Measurements from ENCODE around the gene CD55.

CD55 gene

DNA sequence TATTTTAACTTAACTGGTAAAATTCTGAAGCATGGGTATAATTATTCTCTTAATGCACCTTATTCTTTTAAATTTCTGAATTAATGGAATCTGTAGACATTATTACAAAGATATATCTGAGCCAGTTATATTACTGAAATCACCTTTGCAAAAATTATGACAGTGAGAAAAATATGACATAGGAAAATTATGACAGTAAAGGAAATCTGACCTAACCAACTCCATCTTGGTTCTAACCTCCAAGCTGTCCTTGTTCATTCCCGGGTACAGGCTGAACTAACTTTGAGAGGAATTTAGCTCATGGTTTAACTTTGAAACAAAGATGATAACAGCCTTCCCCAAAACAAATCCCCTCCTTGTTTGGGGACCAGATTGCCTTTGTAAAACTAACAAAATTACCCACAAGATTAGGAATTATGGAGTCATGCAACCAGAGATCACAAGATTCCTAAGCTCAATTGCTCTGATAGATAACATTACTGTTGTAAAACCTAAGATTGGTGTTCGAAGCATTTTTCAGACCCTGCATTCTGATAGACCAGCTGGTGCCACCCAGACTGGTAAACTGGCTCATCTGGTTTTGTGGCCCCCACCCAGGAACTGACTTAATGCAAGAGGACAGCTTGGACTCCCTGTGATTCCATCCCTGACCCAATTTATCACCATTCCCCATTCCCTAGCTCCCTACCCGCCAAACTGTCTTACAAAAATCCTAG is 9.4 kb upstream of the CD55 start:
- POLR2A ChIA-PET = no interaction called here
- TF ChIP-seq, protein P1, sequence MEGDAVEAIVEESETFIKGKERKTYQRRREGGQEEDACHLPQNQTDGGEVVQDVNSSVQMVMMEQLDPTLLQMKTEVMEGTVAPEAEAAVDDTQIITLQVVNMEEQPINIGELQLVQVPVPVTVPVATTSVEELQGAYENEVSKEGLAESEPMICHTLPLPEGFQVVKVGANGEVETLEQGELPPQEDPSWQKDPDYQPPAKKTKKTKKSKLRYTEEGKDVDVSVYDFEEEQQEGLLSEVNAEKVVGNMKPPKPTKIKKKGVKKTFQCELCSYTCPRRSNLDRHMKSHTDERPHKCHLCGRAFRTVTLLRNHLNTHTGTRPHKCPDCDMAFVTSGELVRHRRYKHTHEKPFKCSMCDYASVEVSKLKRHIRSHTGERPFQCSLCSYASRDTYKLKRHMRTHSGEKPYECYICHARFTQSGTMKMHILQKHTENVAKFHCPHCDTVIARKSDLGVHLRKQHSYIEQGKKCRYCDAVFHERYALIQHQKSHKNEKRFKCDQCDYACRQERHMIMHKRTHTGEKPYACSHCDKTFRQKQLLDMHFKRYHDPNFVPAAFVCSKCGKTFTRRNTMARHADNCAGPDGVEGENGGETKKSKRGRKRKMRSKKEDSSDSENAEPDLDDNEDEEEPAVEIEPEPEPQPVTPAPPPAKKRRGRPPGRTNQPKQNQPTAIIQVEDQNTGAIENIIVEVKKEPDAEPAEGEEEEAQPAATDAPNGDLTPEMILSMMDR (IDR thresholded peaks at IDR 0.05; ENCODE audit: control extremely low read depth, extremely low read depth, low read depth, missing control alignments) = no peak
- CTCF ChIA-PET = interaction anchor here (1.1 to 1.6 kb wide), 2 partner anchors 17 to 26 kb away, joined by 3 to 5 read pairs; no protein-coding TSS in a partner anchor
- DNase-seq (ENCODE audit: extremely low spot score) = no peak

DNA sequence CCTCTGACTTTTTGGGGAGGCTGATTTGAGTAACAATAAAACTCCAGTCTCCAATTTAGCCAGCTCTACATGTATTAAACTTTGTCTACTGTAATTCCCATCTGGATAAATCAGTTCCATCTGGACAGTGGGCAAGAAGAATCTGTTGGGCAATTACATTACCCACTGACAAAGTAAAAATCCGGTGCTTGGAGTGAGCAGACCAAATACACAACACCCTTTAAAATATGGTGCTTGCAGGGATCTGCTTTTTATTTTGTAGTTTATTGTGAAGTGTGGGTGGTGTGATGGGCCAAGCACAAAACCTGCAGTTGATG is 8.9 kb upstream of the CD55 start:
- ChIA-PET CTCF (interaction anchor here (1.1 to 1.6 kb wide), 2 partner anchors 17 to 26 kb away, joined by 3 to 5 read pairs; no protein-coding TSS in a partner anchor), POLR2A (no interaction called here)
- no peak for DNase-seq (ENCODE audit: extremely low spot score)
- TF ChIP-seq, protein P1 (IDR thresholded peaks at IDR 0.05; ENCODE audit: control extremely low read depth, extremely low read depth, low read depth, missing control alignments) = no peak

DNA sequence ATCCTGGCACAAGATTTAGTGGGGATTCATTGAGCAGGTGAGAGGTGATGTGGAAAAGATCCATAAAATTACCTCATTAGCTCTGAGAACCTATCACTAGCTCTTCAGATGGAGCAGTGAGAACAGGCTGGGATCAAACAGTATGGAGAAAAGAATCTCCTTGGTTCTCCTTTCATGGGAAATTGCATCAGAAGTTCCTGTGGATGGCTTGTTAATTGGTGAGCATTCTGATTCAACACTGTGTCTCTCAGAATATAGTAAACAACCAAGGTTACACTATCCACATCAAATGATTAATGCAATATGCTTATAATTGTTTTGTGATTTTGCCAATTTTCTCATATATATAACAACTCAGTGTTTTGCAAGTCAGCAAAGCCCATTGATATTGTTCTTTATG is 8.3 kb upstream of the CD55 start:
- POLR2A ChIA-PET = no interaction called here
- TF ChIP-seq, protein P1 (IDR thresholded peaks at IDR 0.05; ENCODE audit: control extremely low read depth, extremely low read depth, low read depth, missing control alignments) = no peak
- no peak for DNase-seq (ENCODE audit: extremely low spot score)
- CTCF ChIA-PET = no interaction called here

DNA sequence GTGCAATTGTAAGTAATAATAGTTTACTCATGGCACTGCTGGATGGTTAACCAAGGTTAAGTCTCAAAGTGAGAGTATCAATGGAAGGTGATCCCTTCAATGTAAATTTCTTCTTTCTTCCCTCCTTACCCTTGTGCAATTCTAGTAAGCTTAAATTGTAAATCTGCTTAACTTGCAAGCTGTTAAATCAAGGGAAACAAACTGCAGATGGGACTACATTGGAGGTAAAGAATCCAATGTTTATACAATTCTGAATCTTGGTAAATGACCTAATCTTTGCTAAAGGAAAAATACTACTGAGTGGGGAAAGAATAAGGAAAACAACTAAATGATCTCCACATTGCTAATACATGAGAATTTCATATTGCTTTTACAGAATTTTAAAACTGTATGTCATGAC is 6.7 kb upstream of the CD55 start:
- POLR2A ChIA-PET = no interaction called here

DNA sequence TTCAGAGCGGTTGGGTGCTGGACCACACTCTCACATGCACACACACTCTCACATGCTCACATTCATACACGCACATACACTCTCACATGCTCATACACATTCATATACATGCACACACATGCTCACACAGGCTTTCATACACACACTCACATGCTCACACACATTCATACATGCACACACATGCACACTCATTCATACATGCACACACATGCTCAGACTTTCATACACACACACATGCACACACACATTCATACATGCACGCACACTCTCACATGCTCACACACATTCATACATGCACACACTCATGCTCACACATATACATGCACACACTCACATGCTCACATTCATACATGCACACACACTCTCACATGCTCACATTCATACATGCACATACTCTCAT is 6.0 kb upstream of the CD55 start:
- ChIA-PET POLR2A (no interaction called here), CTCF (no interaction called here)
- no peak for DNase-seq (ENCODE audit: extremely low spot score)
- TF ChIP-seq, protein P1 (IDR thresholded peaks at IDR 0.05; ENCODE audit: control extremely low read depth, extremely low read depth, low read depth, missing control alignments) = no peak

More for the DNA sequence above, 6.7 kb upstream of the CD55 start:
- CTCF ChIA-PET = no interaction called here
- DNase-seq (ENCODE audit: extremely low spot score) = no peak
- TF ChIP-seq, protein P1 (IDR thresholded peaks at IDR 0.05; ENCODE audit: control extremely low read depth, extremely low read depth, low read depth, missing control alignments) = no peak

DNA sequence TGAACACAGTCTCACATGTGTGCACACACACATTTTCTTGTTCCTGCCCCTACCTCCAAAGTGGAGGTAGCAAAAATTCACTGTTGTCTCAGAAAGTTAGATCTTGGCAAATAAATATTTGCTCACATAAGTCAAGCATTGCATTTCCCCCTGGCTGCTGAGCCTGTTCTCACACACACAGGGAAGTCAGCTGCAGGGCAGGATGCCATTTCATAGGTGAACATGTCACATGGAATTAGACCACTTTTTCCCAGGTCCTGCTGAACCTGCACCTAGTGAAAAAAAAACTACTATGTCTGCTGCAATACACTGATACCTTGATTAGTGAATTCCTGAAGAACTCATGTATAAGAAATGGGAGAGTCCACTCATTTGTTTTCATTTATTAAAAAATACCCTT is 5.3 kb upstream of the CD55 start:
- TF ChIP-seq, protein P1 (IDR thresholded peaks at IDR 0.05; ENCODE audit: control extremely low read depth, extremely low read depth, low read depth, missing control alignments) = no peak
- CTCF ChIA-PET = no interaction called here
- DNase-seq (ENCODE audit: extremely low spot score) = no peak
- POLR2A ChIA-PET = no interaction called here
